CD4-positive, alpha-beta T cell treated with Interferon gamma for 1 hour (primary cell): ENCODE measurements around the gene RANGRF.
A peak's percentile ranks its signal among the peaks of the same experiment; 100 is the strongest.

Experiments
- DNase-seq: peaks from one replicate; pipeline ENCODE4 v3.0.0-alpha.2; 2020

Gene RANGRF

GRCh38 chr17:8275421-8276290 is 12.8 kb upstream of the RANGRF start:
- DNase-seq = no peak

- no peak for DNase-seq
Observed at GRCh38 chr17:8277317-8277716, 11.2 kb upstream of the RANGRF start.

- DNase-seq = no peak
Observed at GRCh38 chr17:8282345-8282744, 6.1 kb upstream of the RANGRF start.

GRCh38 chr17:8283356-8283755 is 5.1 kb upstream of the RANGRF start:
- no peak for DNase-seq

GRCh38 chr17:8284126-8284525 is 4.3 kb upstream of the RANGRF start:
- no peak for DNase-seq

GRCh38 chr17:8285270-8286181 is 2.9 kb upstream of the RANGRF start:
- DNase-seq = no peak

- no peak for DNase-seq
Observed at GRCh38 chr17:8287651-8288335, 677 bp upstream of the RANGRF start.

- DNase-seq = no peak
Observed at GRCh38 chr17:8289103-8289397, 580 bp downstream of the RANGRF start.

- DNase-seq = no peak
Observed at GRCh38 chr17:8290043-8290442, 1.6 kb downstream of the RANGRF start.

- no peak for DNase-seq
Observed at GRCh38 chr17:8292639-8293395, 4.3 kb downstream of the RANGRF start.

GRCh38 chr17:8294361-8294760 is 5.9 kb downstream of the RANGRF start:
- DNase-seq = no peak

- DNase-seq = no peak
Observed at GRCh38 chr17:8294814-8295316, 6.4 kb downstream of the RANGRF start.

GRCh38 chr17:8300226-8300625 is 11.8 kb downstream of the RANGRF start:
- no peak for DNase-seq

- DNase-seq = peak; percentile 76
Observed at GRCh38 chr17:8300627-8301242, 12.3 kb downstream of the RANGRF start.

GRCh38 chr17:8310601-8311123 is 22.2 kb downstream of the RANGRF start:
- DNase-seq = no peak

- no peak for DNase-seq
Observed at GRCh38 chr17:8311131-8311790, 22.8 kb downstream of the RANGRF start.

GRCh38 chr17:8312251-8312650 is 23.8 kb downstream of the RANGRF start:
- DNase-seq = no peak

GRCh38 chr17:8312726-8313600 is 24.5 kb downstream of the RANGRF start:
- DNase-seq = no peak

- no peak for DNase-seq
Observed at GRCh38 chr17:8314797-8315763, 26.6 kb downstream of the RANGRF start.
